Left renal cortex interstitium (tissue), 4 donors: Measurements from ENCODE around the gene CCND1. TPM values are rescaled to one million over a fixed set of nuclear protein-coding genes. Genes with fewer than 3 reads are reported as not detected.

Experiments
- polyA plus RNA-seq, 4 donors: library from polyadenylated mRNA; unstranded; fragments of 120-200 nt; gene quantifications; one replicate each; pipeline ENCODE4 v1.2.1, GENCODE V29; 2013; ENCODE audit not compliant: insufficient read length in 4 of 4

The CCND1 gene
- polyA plus RNA-seq, 4 donors: 116 to 169 (median 149) TPM

Other genes starting within 250 kb of the CCND1 start
- under 1 TPM; 0.06 to 0.09 (median 0.07) TPM for gene LINC01488, start 159.5 kb upstream of the CCND1 start, polyA plus RNA-seq
- 10 to 100 TPM; 18.7 to 35.7 (median 30.0) TPM for gene LTO1, start 34.2 kb downstream of the CCND1 start, polyA plus RNA-seq
- gene FGF19, start 62.9 kb downstream of the CCND1 start, polyA plus RNA-seq: 1 to 10 TPM in 2 of 4 donors, under 1 TPM in 2; 0.43 to 2.3 (median 1.1) TPM
- not detected for gene FGF4, start 134.2 kb downstream of the CCND1 start, polyA plus RNA-seq
- not detected for gene FGF3, start 178.3 kb downstream of the CCND1 start, polyA plus RNA-seq